ENCODE data around the gene NEU1.

DNA sequence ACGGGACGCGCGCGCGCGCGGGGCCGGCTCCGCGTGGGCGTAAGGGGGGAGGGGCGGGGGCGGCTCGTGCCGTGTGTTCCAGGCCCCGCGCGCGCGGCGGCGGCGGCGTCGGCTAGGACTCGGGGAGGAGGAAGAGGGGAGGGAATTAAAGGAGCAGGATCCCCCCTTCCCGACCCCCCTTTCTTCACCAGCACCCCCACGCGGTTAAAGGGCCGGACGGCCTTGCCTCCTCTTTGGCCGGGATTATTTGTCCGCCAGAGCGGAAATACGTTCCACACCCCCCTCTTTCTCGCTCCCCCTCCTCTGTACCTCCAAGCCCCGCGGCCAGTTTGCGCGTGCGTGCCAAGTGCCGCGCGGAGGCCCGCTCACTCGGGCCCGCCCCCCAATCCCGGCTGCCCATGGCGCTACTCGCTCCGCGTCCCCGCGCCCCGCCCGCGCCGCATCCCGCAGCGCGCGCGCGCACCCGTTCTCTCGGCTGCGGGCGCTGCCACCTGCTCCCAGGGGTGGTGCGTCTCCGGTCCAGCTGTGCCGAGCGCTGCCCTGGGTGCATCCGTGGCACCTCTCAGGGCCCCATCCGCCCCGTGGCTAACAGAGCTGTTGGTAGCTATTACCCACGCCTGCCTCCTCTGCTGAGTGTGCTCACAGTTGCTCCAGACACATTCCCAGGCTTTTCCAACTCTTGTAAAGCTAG, 39.5 kb upstream of the NEU1 start, which contains the start of gene ZBTB12:
- no peak for TF ChIP-seq YY1 (IDR thresholded peaks at IDR 0.05; ENCODE audit: insufficient read depth, insufficient read length)
- no peak for TF ChIP-seq ZNF274 (IDR thresholded peaks at IDR 0.05; ENCODE audit: low read depth, low read length)
- TF ChIP-seq SUZ12 (IDR thresholded peaks at IDR 0.05; ENCODE audit: extremely low read depth, insufficient read depth, insufficient read length): no peak
